Measurements from ENCODE around the gene ZNF169.
"Not testable (repeated sequence)": the region's sequence is repeated elsewhere in the genome, so short reads cannot be mapped to it uniquely, and the experiment has no call there.

ZNF169 gene

DNA sequence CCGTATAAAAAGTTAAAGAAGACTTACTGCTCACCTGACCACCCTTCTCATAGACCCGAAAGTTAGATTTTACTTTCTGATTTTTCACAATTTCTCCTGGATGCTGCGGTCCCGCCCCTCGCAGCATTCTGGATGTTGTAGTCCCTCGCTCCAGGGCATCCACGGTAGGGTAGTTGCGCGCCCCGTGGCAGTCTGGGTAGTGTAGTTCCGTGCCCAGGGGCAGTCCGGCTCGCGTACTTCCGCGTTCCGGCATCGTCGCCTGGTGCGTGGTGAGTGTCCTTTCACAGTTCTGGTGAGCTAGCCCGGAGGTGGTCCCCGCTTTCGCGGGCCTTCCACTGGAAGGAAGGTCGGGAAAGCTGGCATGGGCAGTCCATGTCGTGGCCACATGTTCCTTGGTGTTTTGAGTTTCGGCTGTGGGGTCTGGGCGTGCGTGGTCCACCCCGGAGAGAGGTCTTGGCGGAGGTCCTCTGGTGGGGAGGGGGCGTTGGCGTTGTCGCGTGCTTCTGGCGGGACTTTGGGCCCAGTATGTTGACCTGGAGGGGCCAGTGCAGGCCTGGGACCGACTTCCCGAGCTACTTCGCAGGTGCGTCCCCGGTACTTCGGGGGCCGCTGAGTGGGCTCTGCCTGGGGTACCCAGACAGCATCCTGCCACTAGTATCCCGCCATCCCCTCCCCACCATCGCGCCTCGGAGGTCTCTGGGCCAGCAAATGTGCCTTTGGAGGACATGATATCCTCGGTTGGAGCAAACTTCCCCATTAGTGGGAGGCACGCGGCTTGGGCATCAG lies at the start of gene ZNF169:
Gene ZNF169 (plus strand): TSS at position 222 of the 786 bp plus-strand sequence. CDS start 19,515 bp downstream, outside the sequence.
- peak; percentile 47 to 55 for DNase-seq (ENCODE audit: low read depth in 2 of 2)

DNA sequence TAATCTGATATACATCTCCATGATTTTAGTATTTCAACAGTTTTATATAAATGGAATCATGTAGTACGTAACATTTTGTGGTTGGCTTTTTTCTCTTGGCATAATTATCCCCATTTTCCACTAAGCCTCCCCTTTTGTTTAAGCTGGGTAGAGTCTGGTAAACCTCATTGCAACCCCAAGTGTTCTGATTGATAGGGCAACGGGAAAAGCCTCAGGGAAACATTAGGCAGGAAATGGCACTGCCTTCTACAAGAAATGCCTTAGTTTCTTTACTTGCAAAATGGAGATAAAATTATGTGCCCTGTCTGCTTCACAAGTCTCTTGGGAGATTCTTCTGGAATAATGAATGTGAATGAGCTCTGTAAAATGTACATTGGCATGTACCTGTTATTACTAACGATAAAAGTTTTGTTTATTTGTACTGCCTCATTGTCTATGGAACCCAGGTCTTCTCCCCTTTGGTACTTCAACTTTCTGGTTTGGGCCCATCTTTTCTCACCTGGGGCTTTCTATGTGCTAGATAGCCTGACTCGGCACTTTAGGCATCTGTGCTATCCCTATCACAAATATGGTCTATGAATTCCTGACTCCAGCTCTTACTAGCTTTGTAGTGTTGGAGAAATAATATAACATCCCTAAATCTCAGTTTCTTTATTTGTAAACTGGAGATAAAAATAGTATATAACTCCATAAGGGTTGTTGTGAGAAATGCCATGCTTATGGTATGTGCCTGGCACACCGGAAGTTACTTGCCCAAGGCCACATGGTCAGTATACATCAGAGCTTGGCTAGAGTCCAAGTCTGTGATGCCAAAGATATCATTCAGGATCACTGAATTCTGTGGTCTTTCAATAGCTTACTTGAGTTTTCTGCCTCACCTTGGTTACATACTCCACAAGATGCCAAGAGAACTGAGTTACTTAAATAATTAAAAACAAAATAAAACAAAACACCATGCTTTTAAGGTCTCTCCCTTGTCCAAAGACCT lies 48.2 kb upstream of the ZNF169 start:
- no peak for DNase-seq (ENCODE audit: low read depth in 2 of 2)

DNA sequence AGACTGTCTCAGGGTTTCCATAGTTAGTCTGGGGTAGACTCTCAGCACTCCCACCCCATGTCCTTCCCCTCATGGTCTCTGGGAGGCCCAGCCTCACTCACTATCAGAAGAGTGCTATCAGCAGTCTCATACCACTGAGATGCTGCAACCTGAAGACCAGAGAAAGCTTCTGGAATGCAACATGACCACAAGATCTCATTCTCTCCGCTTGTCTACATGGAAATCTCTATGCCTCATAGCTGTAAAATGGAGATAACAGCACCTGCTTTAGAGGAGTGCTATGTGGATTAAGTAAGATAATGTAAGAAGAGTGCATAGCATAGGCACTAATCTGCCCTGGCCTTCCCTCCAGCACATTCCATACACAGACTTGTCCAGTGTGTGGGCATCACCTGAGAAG lies 47.0 kb upstream of the ZNF169 start:
- no peak for DNase-seq (ENCODE audit: low read depth in 2 of 2)

DNA sequence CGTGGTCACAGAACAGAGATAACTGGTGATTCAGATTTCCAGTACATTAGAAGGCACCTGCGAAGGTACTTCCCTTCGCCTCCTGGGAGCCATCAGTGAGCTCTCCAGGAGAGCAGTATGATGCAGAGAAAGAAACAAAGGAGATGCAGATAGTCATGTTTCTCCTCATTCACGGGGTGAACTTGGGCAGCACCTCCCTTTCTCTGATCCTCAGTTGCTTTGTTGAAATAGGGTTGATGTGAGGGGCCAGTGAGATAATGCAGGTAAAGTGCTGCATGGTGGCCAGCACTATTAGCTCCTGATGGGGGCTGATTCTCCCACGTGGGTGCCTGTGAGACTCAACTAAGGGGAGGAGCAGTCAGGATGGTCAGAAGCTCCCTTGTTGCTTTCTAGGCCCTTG lies 46.6 kb upstream of the ZNF169 start:
- DNase-seq (ENCODE audit: low read depth in 2 of 2) = no peak

DNA sequence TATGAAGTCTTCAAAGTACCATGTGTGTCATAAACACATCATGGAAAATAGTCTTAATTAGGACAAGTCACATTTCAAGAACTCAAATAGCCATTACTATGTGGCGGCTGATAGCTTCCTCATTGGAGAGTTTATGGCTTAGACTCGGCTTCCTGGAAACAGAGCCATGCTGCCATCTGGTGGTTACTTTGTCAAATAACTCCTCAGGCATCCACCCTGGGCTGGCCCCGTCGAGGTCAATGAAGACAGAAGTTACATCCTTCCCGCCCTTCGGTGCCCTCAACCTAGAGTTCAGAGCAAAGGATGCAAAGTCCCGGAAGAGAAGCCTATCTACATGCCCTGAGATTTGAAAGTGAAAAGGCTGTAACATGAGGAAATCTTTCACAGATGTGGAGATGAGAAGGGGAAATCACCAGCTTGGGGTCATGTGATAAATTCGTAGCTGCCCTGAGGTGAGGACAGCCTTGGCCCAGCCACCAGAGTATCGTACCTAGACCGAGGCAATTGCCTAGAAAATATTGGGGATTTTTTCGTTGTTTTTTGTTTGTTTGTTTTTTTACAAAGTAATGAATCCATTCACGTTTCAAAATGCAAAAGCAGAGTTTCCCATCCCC lies 45.5 kb upstream of the ZNF169 start:
- peak; percentile 20 to 36 for DNase-seq (ENCODE audit: low read depth in 2 of 2)

DNA sequence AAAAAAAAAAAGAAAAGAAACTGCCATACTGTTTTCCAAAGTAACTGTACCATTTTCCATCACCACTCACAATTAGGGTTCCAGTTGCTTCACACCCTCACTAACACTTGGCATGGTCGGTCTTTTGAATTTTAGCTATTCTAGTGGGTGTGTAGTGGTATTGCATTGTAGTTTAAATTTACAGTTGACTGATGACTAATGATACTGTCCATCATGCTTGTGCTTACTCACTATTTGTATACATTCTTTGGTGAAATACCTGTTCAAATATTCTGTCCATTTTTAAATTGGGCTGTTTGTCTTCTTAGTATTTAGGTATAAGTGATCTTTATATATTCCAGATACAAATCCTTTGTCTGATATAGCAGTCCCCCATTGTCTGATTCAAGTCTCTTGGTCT lies 36.2 kb upstream of the ZNF169 start:
- no peak for DNase-seq (ENCODE audit: low read depth in 2 of 2)

DNA sequence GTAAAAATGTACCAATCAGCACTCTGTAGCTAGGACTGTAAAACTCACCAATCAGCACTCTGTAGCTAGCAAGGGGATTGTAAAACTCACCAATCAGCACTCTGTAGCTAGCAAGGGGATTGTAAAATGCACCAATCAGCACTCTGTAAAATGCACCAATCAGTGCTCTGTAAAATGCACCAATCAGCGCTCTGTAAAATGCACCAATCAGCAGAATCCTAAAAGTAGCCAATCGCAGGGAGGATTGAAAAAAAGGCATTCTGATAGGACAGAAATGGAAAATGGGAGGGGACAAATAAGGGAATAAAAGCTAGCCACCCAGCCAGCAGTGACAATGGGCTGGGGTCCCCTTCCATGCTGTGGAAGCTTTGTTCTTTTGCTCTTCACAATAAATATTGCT lies 33.7 kb upstream of the ZNF169 start:
- not testable (repeated sequence) for DNase-seq (ENCODE audit: low read depth in 2 of 2)

DNA sequence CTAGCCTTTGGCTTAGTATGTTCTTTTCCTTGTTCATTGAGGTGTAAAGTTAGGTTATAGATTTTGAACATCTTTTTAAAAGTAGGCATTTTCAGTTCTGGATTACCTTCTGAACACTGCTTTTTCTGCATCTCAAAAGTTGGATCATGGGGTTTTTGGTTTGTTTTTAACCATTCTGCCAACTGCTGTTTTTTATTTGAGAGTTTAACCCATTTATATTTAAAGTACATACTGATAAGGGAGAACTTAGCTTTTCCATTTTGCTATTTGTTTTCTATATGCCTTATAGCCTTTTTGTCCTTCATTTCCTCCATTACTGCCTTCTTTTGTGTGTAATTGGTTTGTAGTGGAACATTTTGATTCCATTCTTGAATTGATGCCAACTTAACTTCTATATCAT lies 30.5 kb upstream of the ZNF169 start:
- no peak for DNase-seq (ENCODE audit: low read depth in 2 of 2)

DNA sequence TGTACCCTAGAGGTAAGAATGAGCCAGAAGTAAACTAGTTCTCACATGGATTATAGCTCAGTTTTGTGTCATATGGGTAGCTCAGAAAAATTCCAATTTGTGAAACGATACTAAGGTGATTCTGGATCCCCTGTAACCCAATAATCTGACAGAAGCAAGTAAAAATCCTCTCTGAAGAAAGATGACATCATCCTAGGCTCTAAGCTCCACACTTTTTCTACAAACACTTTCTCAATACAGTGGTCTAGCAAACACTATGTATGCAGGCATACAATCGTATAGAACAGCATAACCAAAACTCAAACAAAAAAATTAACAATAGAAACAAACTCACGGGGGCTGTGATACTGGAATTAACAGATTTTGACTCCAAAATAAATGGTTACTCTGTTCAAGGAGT lies 26.7 kb upstream of the ZNF169 start:
- no peak for DNase-seq (ENCODE audit: low read depth in 2 of 2)

DNA sequence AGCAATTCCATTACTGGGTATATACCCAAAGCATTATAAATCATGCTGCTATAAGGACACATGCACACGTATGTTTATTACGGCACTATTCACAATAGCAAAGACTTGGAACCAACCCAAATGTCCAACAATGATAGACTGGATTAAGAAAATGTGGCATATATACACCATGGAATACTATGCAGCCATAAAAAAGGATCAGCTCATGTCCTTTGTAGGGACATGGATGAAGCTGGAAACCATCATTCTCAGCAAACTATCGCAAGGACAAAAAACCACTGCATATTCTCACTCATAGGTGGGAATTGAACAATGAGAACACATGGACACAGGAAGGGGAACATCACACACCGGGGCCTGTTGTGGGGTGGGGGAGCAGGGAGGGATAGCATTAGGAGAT lies 18.0 kb upstream of the ZNF169 start:
- not testable (repeated sequence) for DNase-seq (ENCODE audit: low read depth in 2 of 2)

DNA sequence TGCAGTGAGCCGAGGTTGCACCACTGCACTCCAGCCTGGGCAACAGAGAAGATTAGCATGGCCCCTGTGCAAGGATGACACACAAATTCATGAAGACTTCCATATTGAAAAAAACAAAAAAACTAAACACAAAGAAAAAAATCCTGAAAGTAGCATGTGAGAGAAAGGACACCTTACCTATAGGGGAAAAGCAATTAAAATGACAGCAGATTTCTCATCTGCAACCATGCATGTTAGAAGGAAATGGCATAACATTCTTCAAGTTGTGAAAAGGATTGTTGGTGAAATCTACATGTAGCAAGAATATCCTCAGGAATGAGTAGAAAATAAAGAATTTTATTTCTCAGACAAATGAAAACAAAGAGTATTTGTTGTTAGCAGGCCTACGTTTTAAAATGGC lies 13.4 kb upstream of the ZNF169 start:
- DNase-seq (ENCODE audit: low read depth in 2 of 2) = no peak

DNA sequence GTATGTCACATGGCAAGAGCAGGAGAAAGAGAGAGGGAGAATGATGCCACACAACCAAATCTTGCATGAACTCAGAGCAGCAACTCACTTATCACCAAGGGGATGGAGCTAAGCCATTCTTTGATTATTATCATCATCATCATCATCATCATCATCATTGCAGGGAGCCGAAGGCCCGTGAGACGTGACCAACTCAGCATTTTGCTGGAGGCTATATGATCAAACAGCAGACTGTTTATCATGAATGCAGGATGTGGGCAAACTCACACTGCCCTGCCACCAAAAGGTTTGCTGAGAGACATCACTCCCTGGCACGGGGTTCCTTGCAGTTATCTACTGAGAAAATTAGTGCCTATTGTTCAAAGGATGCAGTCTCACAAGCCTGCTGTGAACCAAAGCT lies 8.6 kb upstream of the ZNF169 start:
- no peak for DNase-seq (ENCODE audit: low read depth in 2 of 2)

DNA sequence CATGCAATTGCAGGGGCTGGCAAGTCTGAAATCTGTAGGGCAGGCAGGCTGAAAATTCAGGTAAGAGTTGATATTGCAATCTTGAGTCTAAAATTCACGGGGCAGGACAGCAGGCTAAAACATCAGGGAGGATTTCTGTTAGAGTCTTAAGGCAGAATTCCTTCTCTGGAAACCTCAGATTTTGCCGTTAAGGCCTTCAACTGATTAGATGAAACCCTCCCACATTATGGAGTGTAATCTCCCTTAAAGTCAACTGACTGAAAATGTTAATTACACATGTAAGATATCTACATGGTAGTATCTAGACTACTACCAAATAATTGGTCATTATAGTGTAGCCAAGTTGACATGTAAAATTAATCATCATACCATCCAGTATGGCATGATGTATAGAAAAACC lies 3.1 kb upstream of the ZNF169 start:
- DNase-seq (ENCODE audit: low read depth in 2 of 2) = no peak

DNA sequence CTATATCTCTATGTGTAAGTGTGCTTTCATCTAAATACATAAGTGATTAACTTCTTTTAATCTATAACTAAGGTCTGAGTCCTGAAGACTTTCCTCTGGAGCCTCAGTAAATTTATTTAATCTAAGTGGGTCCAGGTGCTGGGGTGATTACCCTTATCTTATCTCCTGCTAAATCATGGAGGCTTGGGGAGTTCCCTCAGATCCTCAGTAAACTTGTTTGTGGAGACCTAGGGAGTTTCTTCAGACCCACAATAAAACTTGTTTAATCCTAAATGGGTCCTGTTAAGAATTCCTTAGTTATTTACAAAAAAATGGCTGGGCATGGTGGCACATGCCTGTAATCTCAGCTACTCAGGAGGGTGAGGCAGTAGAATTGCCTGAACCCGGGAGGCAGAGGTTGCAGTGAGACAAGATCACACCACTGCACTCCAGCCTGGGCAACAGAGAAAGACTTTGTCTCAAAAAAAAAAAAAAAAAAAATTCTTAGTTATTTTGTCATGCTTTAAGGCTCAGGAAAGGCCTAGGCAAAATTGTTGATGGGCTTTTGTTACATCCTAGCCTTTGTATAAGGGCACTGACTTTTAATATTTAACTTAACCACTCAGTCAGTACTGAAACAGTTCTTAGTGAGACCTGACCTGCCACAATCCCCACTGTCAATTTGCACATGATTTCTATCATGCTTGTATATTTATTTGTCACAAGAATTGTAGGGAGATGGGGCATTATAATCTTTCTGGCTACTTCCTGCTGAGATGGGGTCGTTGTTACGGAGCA lies 6.7 kb downstream of the ZNF169 start:
- not testable (repeated sequence) for DNase-seq (ENCODE audit: low read depth in 2 of 2)

DNA sequence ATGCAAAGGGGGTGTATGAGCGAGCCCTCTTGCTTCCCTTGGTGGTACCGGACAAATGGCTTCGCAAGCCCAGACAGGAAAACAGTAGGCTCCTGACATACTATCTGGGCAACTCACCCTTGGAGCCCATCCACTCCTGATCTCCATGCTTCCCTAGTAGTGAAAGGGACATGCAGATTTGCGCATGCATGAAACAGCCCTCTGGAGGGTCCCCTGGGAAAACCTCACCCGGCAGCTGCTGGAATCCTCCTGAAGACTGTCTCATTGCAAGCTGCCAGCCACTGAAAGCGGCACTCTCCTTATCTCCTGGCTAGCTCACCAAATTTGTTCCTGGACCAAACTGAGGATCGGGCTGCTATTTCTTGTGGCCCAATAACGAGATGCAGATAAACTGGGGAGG lies 10.2 kb downstream of the ZNF169 start:
- DNase-seq (ENCODE audit: low read depth in 2 of 2) = no peak

DNA sequence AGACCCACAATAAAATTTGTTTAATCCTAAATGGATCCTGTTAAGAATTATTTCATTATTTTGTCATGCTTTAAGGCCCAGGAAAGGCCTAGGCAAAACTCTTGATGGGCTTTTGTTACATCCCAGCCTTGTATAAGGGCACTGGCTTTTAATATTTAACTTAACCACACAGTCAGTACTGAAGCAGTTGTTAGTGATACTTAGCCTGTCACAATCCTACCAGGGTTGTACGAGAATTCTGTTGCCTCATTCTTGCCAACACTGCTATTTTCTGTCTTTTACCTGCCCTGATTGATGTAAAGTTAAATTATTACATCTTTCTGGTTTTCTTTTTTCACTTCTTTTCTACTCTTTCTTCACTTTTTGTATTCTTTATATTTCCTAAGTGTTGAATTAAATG lies 10.9 kb downstream of the ZNF169 start:
- DNase-seq (ENCODE audit: low read depth in 2 of 2) = no peak

DNA sequence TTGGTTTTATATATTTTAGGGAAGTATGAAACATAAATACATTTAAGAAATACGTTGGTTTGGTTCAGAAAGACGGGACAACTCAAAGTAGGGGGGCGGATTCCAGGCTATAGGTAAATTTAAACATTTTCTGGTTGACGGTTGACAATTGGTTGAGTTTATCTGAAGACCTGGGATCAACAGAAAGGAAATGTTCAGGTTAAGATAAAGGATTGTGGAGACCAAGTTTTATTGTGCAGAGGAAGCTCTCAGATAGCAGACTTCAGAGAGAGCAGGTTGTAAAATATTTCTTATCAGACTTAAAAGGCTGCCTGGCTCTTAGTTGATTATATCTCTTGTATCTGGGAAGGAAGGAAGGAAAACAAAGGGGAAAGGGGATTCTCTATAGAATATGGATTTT lies 17.9 kb downstream of the ZNF169 start:
- DNase-seq (ENCODE audit: low read depth in 2 of 2) = not testable (repeated sequence)

DNA sequence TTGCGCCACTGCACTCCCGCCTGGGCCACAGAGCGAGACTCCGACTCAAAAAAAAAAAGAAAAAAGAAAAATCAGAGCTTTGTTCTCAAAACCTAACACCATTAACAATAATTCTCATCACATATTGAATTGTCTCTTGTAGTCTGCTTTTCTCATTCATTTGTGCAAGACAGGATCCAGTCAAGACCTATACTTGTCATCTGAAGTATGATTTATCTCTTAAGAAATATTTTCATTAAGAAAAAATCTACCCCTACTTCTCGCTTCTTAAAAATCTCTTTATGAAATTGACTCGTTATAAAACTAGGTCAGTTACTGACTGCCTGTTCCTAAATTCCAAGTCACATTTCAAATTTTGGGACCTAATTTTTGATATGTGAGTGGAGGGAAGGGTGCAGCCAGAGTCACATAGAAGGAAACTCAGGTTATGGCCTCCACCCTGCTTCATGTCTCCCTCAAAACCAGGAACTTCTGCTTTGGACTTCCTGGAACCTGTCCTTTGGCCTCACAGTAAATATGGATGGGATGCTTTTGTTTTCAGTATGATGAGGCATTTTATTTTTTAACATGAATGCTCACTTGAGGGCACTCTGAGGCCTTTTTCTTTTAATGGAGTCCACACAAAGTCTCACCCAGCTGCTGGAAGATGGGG lies 18.9 kb downstream of the ZNF169 start:
- DNase-seq (ENCODE audit: low read depth in 2 of 2) = no peak

DNA sequence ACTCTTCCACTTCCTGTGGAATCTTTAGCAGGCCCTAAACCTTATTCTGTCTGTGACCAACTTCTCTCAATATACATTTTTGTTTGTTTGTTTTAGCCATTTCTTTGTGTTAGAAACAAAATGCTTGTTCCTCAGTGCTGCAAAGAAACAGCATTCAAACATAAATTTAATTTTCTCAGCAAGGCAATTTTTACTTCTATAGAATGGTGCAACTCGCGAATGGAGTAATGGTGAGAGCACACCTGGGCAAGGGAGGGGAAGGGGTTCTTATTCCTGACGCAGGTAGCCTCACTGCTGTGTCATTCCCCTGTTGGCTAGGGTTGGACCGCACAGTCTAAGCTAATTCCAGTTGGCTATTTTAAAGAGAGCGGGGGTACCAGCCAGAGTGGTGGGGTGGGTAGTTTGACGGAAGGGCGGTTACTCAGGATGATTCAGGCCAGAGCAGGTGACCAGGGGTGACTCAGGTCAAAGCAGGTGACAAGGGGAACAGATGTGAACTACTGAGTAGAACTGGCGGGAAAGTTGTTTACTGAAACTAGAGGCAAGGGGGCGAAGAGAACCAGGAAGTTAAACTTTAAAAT lies 21.4 kb downstream of the ZNF169 start:
- no peak for DNase-seq (ENCODE audit: low read depth in 2 of 2)

DNA sequence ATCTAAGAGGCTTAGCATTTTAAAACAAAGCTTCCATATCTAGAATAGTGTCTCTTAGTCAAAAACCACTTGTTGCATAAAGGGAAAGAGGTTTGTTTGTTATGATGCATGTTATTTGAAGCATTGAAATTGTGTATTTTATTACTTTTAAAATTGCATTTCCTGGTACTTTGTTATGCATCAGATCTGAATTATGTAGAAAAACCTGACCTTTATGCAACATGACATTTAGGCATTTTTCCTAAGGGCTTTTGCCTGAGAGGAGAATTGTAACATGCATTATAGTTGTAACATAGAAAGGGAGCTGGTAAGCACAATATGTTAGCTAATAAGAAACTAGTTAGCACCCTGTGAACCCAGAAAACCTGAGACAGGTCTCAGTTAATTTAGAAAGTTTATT lies 22.0 kb downstream of the ZNF169 start:
- DNase-seq (ENCODE audit: low read depth in 2 of 2) = no peak

DNA sequence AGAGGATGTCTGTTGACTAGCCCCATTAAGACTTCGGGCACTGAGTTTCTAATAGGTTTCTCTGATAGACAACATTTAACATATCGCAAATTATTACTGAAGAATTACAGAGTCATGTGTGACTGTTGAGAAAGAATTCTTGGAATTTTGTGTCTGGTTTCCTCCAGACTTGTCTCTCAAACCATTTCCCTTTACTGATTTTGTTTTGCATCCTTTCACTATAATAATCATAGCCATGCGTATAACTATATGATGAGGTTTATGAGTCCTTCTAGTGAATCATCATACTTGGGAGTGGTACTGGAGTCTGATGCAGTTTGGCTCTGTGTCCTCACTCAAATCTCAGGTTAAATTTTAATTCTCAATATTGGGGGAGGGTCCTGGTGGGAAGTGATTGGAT lies 27.0 kb downstream of the ZNF169 start:
- no peak for DNase-seq (ENCODE audit: low read depth in 2 of 2)
